NCI-H748 (cell line): ENCODE data around the gene PPP1R12A.

Source experiments
- DNase-seq: peaks from one replicate; lab custom pipeline; 2025; ENCODE audit not compliant: unreplicated experiment; lab: John Stamatoyannopoulos, UW

PPP1R12A gene

GRCh38 chr12:79936670-79937069 is 1.8 kb upstream of the PPP1R12A start:
- DNase-seq, result no peak

DNA sequence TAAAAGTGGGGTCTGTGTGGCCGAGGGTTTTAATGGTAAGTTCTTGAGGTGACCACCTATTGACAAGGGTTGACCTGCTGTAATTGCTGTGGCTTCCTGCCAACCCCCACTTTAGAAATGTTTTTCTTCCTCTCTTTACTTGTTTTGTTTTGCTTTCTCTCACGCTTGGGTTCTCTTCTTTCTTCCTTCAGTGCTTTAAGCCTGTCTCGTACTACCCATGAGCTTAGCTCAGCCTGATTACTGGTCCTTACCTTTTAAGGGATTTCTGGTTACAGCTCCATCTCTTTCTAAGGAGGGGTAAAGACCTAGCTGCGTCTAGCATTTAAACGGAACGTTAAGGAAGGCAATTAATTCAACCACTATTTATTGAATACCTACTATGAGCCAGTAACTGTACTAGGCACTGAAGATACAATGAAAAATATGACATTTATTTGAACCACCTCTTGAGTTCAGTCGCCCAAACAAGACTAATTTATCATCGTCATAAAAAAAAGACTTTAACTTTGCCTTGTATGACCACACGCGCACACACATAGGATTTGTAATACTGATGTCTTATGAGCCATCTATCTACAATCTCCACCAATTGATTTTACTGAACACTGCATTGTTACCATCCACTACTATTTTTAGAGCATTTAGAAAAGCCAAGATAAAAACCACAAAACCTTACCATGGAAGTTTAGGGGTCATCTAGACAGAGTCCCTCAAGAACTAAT is 888 bp upstream of the PPP1R12A start:
- DNase-seq, result peak; percentile 64

DNA sequence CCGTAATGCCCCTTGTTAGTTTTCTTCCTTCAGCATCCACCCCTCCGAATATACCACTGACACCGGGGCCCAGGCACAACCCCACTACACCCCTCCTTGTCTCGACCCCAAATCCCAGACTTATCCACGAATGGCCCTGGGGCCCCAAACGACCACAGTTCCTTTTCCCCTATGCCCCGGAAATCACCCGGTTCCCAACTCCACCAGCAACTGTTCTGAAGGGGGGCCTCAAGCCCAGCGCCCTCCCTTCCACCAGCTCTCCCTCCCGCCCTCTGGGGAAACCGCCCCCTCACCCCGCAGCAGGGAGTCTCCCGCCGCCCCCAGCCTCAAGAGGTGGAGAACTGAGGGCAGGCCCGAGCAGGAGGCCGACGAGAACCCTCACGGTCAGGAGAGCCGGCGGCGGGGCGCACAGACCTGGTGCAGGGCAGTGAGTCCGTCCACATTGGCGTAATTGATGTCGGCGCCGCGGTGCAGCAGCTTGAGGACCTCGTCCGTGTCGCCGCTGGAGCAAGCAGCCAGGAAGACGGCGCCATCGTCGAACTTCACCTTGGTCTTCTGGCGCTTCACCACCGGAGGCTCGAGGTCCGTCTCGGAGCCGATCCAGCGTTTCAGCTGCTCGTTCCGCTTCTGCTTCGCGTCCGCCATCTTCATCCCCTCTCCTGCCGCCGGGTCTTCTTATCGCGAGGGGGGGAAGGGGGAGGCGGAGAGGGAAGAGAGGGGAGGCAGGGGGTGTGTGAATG is 446 bp downstream of the PPP1R12A start:
- DNase-seq, result peak; percentile 80

- DNase-seq, result peak; percentile 51
These were observed 1.2 kb downstream of the PPP1R12A start for GRCh38 chr12:79933532-79934264.

DNA sequence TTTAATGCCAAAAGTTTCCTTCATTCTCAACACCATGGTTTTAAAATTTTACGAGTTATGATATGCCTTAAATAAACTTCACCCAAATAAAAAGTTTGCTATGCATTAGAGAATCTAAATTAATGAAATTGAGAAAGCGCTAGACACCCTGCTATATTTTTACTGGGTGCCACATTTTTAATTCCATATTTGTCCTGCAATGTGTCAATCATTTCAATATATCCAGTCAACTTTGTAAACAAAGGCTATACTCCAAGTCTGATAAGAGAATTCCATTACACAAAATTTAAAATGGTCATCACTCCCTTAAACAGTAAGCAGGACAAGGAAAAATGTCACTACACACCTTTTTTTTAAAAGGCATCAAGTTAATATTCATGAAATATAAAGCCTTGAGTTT is 1.9 kb downstream of the PPP1R12A start:
- DNase-seq, result no peak

GRCh38 chr12:79932357-79932756 is 2.5 kb downstream of the PPP1R12A start:
- no peak for DNase-seq

- DNase-seq, result no peak
These were observed 5.8 kb downstream of the PPP1R12A start for GRCh38 chr12:79929065-79929464.

DNA sequence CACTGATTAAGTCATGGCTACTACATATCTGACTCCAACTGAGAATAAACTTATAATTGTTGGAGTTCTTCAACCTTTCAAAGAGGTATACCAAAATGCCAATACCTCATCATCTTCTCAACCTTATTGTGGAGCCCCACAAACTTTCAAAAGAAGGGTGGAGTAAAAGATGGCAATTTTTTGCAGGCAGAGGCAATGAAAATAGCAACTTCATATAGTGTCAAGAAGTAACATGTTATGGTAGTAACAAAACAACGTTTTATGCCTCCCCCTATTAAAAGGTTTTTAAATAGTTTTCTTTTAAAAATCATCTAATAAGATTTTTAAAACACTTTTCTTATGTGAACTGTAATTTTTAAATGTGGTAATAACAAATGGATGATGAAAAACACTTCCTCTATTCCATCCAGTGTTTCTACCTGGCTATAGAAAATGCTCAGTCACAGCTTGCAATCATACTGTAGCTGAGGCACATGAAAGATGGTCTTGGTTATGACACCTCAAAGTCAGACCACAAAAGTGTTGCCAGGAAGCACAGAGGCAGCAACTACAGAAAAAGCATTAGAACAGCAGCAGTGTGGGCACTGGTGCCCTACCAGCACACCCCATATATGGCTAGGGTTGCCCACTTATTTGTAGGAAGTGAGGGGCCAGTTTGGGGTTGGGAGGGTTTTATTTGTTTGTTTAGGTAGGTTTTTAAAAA is 7.0 kb downstream of the PPP1R12A start:
- no peak for DNase-seq

- DNase-seq, result no peak
These were observed 7.9 kb downstream of the PPP1R12A start for GRCh38 chr12:79926951-79927350.

GRCh38 chr12:79925492-79925891 is 9.4 kb downstream of the PPP1R12A start:
- DNase-seq, result no peak

DNA sequence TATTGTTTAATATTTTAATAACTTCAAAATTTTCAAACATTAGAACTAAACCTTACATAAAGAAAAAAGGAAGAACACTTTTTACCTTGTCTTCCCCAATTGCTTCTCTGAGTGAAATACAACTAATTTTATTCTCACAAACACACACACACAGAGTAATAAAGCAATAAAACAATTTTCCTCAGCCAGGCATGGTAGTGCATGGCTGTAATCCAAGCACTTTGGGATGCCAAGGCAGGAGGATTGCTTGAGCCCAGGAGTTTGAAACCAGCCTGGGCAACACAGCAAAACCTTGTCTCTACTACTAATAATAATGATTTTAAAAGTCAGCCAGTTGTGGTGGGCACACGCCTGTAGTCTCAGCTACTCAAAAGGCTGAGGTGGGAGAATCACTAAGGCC is 13.1 kb downstream of the PPP1R12A start:
- DNase-seq, result no peak

- no peak for DNase-seq
These were observed 14.3 kb downstream of the PPP1R12A start for GRCh38 chr12:79920421-79921238.

DNA sequence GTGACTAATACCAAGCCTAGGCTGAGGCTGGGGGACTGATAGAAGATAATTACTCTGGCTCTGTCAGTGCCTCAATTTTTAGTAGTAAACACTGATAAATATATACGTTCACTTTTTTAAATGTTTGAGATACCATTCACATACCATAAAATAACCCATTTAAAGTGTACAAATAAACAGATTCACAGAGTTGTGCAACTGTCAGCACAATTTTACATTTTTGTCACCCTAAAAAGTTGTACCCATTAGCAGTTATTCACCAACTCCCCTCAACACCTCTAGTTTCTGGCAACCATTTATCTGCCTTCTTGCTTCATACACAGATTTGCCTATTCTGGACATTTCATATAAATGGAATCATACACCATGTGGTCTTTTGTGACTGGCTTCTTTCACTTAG is 15.1 kb downstream of the PPP1R12A start:
- no peak for DNase-seq

- DNase-seq, result no peak
These were observed 18.1 kb downstream of the PPP1R12A start for GRCh38 chr12:79916826-79917225.

- no peak for DNase-seq
These were observed 22.8 kb downstream of the PPP1R12A start for GRCh38 chr12:79911889-79912656.

GRCh38 chr12:79908366-79908765 is 26.5 kb downstream of the PPP1R12A start:
- DNase-seq, result no peak

DNA sequence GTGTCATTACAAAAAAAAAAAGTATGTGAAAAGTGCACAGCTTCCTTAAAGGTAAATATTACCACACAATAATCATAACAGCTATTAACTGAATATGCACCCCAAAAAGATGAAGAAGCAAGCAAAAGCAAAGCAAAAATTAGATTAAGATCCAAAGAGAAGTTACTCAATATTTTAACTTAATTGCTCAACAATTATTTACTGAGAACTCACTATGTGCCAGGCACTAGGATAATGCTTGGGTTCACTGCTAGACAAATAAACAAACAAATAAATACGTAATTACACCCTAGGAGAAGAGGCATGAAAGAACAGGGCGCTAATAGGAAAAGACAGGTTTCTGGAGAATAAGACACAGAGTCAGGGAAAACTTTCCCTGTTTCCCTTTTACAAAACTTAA is 33.4 kb downstream of the PPP1R12A start:
- DNase-seq, result no peak

GRCh38 chr12:79900951-79901350 is 33.9 kb downstream of the PPP1R12A start:
- no peak for DNase-seq

DNA sequence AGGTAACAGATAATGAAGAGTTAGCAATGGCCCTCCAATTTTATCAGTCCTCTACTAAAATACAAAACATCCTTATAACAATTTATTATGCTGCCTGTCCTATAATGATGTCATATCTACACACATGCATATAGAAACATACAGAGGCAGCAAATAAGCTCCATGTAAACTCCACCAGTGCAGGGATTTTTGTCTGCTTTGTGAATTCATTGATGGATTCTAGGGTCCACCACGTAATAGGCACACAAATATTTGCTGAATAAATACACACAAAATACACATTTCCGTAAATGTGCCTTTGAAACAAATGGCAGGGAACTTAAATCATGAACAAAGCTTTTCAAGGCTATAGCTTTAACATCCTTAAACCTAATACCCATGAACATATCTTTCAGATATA is 34.7 kb downstream of the PPP1R12A start:
- DNase-seq, result peak; percentile 5

- no peak for DNase-seq
These were observed 37.3 kb downstream of the PPP1R12A start for GRCh38 chr12:79897617-79898016.
